ENCODE results near the gene GOLGA1. TPM values are rescaled to one million over a fixed set of nuclear protein-coding genes. Genes with fewer than 3 reads are reported as not detected.

Gene GOLGA1
- total and polyA plus RNA-seq, 9 of the 15 experiments (the other 6 are each of a cell fraction or from before 2014, with no cell fraction given) = 2.9 to 15.9 (median 8.5) TPM

DNA sequence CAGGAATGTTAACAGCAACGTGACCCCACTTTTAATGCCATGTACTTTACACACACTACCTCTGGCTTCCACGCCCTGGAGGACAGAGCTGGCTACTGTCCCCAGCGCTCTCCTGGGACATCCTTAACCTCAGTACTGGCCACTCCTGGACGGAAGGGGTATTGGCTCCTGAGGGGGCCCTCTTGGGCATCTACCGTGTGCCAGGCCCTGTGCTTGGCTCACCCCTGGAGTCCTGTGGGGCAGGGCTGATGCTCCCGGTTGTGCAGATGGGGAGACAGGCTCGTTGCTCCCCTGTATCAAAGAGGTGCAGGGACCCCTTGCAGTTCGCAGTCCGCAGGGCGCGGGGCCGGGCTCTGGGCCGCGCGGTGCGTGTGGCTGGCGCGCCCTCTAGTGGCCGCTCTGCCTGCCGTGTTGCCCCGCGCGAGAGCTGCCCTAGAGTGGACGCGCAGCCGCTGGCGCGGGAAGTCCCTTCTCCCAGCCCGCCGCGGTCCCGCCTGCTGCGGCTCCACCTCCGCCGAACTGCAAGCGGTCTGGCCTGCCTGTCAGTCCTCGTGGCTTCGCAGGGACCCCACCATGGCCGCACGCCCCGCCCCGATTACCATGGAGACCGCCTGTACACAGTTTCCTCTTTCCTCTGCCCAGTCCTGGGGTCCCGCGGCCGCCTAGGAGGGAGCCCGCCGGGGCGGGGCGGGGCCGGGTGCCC is 87.9 kb downstream of the GOLGA1 start, which contains the start of gene WDR38 (continued):
- TF ChIP-seq, protein P1, sequence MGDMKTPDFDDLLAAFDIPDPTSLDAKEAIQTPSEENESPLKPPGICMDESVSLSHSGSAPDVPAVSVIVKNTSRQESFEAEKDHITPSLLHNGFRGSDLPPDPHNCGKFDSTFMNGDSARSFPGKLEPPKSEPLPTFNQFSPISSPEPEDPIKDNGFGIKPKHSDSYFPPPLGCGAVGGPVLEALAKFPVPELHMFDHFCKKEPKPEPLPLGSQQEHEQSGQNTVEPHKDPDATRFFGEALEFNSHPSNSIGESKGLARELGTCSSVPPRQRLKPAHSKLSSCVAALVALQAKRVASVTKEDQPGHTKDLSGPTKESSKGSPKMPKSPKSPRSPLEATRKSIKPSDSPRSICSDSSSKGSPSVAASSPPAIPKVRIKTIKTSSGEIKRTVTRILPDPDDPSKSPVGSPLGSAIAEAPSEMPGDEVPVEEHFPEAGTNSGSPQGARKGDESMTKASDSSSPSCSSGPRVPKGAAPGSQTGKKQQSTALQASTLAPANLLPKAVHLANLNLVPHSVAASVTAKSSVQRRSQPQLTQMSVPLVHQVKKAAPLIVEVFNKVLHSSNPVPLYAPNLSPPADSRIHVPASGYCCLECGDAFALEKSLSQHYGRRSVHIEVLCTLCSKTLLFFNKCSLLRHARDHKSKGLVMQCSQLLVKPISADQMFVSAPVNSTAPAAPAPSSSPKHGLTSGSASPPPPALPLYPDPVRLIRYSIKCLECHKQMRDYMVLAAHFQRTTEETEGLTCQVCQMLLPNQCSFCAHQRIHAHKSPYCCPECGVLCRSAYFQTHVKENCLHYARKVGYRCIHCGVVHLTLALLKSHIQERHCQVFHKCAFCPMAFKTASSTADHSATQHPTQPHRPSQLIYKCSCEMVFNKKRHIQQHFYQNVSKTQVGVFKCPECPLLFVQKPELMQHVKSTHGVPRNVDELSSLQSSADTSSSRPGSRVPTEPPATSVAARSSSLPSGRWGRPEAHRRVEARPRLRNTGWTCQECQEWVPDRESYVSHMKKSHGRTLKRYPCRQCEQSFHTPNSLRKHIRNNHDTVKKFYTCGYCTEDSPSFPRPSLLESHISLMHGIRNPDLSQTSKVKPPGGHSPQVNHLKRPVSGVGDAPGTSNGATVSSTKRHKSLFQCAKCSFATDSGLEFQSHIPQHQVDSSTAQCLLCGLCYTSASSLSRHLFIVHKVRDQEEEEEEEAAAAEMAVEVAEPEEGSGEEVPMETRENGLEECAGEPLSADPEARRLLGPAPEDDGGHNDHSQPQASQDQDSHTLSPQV (IDR thresholded peaks at IDR 0.05) = 0 out of 2 replicates have a peak, but pooled peaks have one; percentile 59
- TF ChIP-seq SMC3 (conservative IDR thresholded peaks at IDR 0.05; ENCODE audit: insufficient read depth, low read depth, low read length) = peak; percentile 91
- TF ChIP-seq TEAD4 (IDR thresholded peaks at IDR 0.05; ENCODE audit: low read length) = peak; percentile 10; the same call in 1 of the 2 replicates
- TF ChIP-seq TEAD4 (CRISPR knock-in tag; IDR thresholded peaks at IDR 0.05; ENCODE audit: borderline replicate concordance) = no peak
- TF ChIP-seq KDM5B (IDR thresholded peaks at IDR 0.05; ENCODE audit: insufficient replicate concordance, low read depth, low read length) = peak; percentile 53
- 0 out of 4 replicates have a peak, but pooled peaks of 1 of the 2 experiments have one; percentile 18 for TF ChIP-seq SIN3A (IDR thresholded peaks at IDR 0.05; ENCODE audit: borderline replicate concordance in 2 of 2, control insufficient read depth in 1 of 2, low read depth in 2 of 2, low read length in 2 of 2)
- no peak for TF ChIP-seq ZNF133 (CRISPR knock-in tag; IDR thresholded peaks at IDR 0.05)
- no peak for TF ChIP-seq ZNF121 (CRISPR knock-in tag; conservative IDR thresholded peaks at IDR 0.05)
- TF ChIP-seq ZFX (CRISPR knock-in tag; IDR thresholded peaks at IDR 0.05) = peak; percentile 77
- peak; percentile 57; the same call in 1 of the 2 replicates for TF ChIP-seq ZNF764 (CRISPR knock-in tag; IDR thresholded peaks at IDR 0.05; ENCODE audit: low read depth)
- peak; percentile 90 for TF ChIP-seq SP1 (CRISPR knock-in tag; IDR thresholded peaks at IDR 0.05)
- TF ChIP-seq ZNF384 (IDR thresholded peaks at IDR 0.05; ENCODE audit: low read depth, low read length) = peak; percentile 38; the same call in 1 of the 2 replicates
- no peak for TF ChIP-seq POLR2AphosphoS2 (IDR thresholded peaks at IDR 0.05; ENCODE audit: low read length)
- peak in 1 of 2 experiments; percentile 57; a peak in 1 of 4 replicates for TF ChIP-seq NONO (IDR thresholded peaks at IDR 0.05; ENCODE audit: low read depth in 2 of 2, low read length in 1 of 2)
- no peak for TF ChIP-seq GABPB2 (CRISPR knock-in tag; conservative IDR thresholded peaks at IDR 0.05)
- TF ChIP-seq PHTF2 (CRISPR knock-in tag; IDR thresholded peaks at IDR 0.05) = no peak
- TF ChIP-seq, protein P2, sequence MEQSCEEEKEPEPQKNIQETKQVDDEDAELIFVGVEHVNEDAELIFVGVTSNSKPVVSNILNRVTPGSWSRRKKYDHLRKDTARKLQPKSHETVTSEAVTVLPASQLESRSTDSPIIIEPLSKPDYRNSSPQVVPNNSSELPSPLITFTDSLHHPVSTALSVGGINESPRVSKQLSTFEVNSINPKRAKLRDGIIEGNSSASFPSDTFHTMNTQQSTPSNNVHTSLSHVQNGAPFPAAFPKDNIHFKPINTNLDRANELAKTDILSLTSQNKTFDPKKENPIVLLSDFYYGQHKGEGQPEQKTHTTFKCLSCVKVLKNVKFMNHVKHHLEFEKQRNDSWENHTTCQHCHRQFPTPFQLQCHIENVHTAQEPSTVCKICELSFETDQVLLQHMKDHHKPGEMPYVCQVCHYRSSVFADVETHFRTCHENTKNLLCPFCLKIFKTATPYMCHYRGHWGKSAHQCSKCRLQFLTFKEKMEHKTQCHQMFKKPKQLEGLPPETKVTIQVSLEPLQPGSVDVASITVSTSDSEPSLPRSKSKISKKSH (CRISPR knock-in tag; IDR thresholded peaks at IDR 0.05) = no peak
- peak; percentile 68; the same call in 1 of the 2 replicates for TF ChIP-seq SAFB (IDR thresholded peaks at IDR 0.05; ENCODE audit: borderline replicate concordance, low read depth, low read length)
- TF ChIP-seq L3MBTL2 (IDR thresholded peaks at IDR 0.05) = 0 out of 2 replicates have a peak, but pooled peaks have one; percentile 53
- peak; percentile 29; the same call in 1 of the 2 replicates for TF ChIP-seq MYNN (IDR thresholded peaks at IDR 0.05)
- TF ChIP-seq MYNN (CRISPR knock-in tag; IDR thresholded peaks at IDR 0.05) = no peak
- no peak for TF ChIP-seq MEIS2 (IDR thresholded peaks at IDR 0.05; ENCODE audit: partially characterized antibody)
- TF ChIP-seq, protein P3, sequence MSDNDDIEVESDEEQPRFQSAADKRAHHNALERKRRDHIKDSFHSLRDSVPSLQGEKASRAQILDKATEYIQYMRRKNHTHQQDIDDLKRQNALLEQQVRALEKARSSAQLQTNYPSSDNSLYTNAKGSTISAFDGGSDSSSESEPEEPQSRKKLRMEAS (CRISPR knock-in tag; IDR thresholded peaks at IDR 0.05) = peak; percentile 75
